ENCODE results near the gene HTR4.

The HTR4 gene

GRCh38 chr5:148436029-148436428 is 218.3 kb downstream of the HTR4 start:
- DNase-seq (ENCODE audit: low read depth, low spot score), result no peak

GRCh38 chr5:148433826-148434225 is 220.5 kb downstream of the HTR4 start:
- no peak for DNase-seq (ENCODE audit: low read depth, low spot score)

Measured in astrocyte of the hippocampus (primary cell).